Mesendoderm (in vitro differentiated cells): Measurements from ENCODE around the gene BCKDK.

ENCODE experiments used
- DNase-seq: peaks from one replicate; pipeline ENCODE4 v3.0.0; 2013
- H2AK5ac ChIP-seq: 2 replicates; pipeline ENCODE4 v1.6.1; 2013; ENCODE audit warnings: low read length, inconsistent platforms
- H2BK120ac ChIP-seq: 2 replicates; pipeline ENCODE4 v1.6.1; 2013; ENCODE audit warnings: low read depth, mild to moderate bottlenecking, low read length, moderate library complexity, mixed read lengths
- H2BK15ac ChIP-seq: replicated peaks from 2 replicates; pipeline ENCODE4 v1.6.1; 2013; ENCODE audit warnings: low read depth, mild to moderate bottlenecking, moderate library complexity
- H2BK5ac ChIP-seq: 2 replicates; pipeline ENCODE4 v1.6.1; 2013; ENCODE audit warnings: low read length, inconsistent platforms
- H3K18ac ChIP-seq: 2 replicates; pipeline ENCODE4 v1.6.1; 2013; ENCODE audit warnings: mild to moderate bottlenecking, low read length, mixed read lengths
- H3K23ac ChIP-seq: one replicate; pipeline ENCODE4 v1.6.1; 2013; ENCODE audit warnings: low read length
- H3K27ac ChIP-seq: 2 replicates; pipeline ENCODE4 v1.5.1; 2013; ENCODE audit warnings: low read depth, mild to moderate bottlenecking, inconsistent platforms, low read length, moderate library complexity
- H3K27me3 ChIP-seq: 2 replicates; pipeline ENCODE4 v1.6.1; 2013; ENCODE audit warnings: low read length, control low read depth, mild to moderate bottlenecking, inconsistent platforms; ENCODE audit not compliant: insufficient read depth, poor library complexity
- H3K36me3 ChIP-seq: 2 replicates; pipeline ENCODE4 v1.6.1; 2013; ENCODE audit warnings: low read length, inconsistent platforms; ENCODE audit not compliant: control insufficient read depth, insufficient read depth
- H3K4ac ChIP-seq: one replicate; pipeline ENCODE4 v1.6.1; 2013; ENCODE audit warnings: low read depth, mild to moderate bottlenecking, low read length, moderate library complexity
- H3K4me1 ChIP-seq: 2 replicates; pipeline ENCODE4 v1.6.1; 2013; ENCODE audit warnings: low read depth, low read length, inconsistent platforms; ENCODE audit not compliant: control insufficient read depth
- H3K4me2 ChIP-seq: 2 replicates; pipeline ENCODE4 v1.6.1; 2013; ENCODE audit warnings: low read length
- H3K4me3 ChIP-seq: 2 replicates; pipeline ENCODE4 v1.5.1; 2013; ENCODE audit warnings: mild to moderate bottlenecking, low read length
- H3K56ac ChIP-seq: one replicate; pipeline ENCODE4 v1.6.1; 2013; ENCODE audit warnings: low read length
- H3K79me1 ChIP-seq: 2 replicates; pipeline ENCODE4 v1.6.1; 2013; ENCODE audit warnings: low read length, inconsistent platforms
- H3K79me2 ChIP-seq: 2 replicates; pipeline ENCODE4 v1.6.1; 2013; ENCODE audit warnings: mild to moderate bottlenecking, low read length; ENCODE audit not compliant: control insufficient read depth, insufficient read depth
- H3K9ac ChIP-seq: 2 replicates; pipeline ENCODE4 v1.6.1; 2013; ENCODE audit warnings: low read length, inconsistent platforms
- H4K5ac ChIP-seq: one replicate; pipeline ENCODE4 v1.6.1; 2013; ENCODE audit warnings: low read length
- H4K8ac ChIP-seq: one replicate; pipeline ENCODE4 v1.6.1; 2013; ENCODE audit warnings: low read depth, mild to moderate bottlenecking, control low read depth, low read length, moderate library complexity
- WGBS: extraction: QIAGEN DNeasy Blood & Tissue Kit; methylation state at CpG from one replicate; pipeline ENCODE4 v1.1.7; 2013; ENCODE audit warnings: low lambda C conversion rate, missing lambda C conversion rate; ENCODE audit not compliant: insufficient coverage; ENCODE audit errors: extremely low coverage; 5-methylcytosine and 5-hydroxymethylcytosine counted together

Gene BCKDK

DNA sequence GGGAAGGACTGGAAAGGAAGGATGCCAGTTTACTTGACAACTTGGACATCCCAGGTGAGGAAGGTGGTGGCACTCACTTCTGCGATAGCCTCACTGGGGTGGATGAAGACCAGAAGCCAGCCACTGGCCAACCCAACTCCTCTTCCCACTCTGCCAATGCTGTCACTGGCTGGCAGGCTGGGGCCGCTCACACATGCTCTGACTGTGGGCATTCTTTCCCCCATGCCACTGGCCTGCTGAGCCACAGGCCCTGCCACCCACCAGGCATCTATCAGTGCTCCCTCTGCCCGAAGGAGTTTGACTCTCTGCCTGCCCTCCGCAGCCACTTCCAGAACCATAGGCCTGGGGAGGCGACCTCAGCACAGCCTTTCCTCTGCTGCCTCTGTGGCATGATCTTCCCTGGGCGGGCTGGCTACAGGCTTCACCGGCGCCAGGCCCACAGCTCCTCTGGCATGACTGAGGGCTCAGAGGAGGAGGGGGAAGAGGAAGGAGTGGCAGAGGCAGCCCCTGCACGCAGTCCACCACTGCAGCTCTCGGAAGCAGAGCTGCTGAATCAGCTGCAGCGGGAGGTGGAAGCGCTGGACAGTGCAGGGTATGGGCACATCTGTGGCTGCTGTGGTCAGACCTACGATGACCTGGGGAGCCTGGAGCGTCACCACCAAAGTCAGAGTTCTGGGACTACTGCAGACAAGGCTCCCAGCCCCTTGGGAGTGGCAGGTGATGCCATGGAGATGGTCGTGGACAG lies 29.4 kb upstream of the BCKDK start:
- Histone ChIP-seq H2BK5ac (no peak overlapping the region), H3K4ac (no peak overlapping the region), H2BK15ac (no peak overlapping the region), H3K4me2 (no peak overlapping the region), H3K27me3 (no peaks in the 10 kb centered on the region), H3K23ac (no peak overlapping the region), H3K9ac (no peak overlapping the region), H3K27ac (no peak overlapping the region), H3K79me2 (peaks cover 6% of the 10 kb centered on the region), H3K4me1 (no peaks in the 10 kb centered on the region), H2BK120ac (no peak overlapping the region), H3K4me3 (no peak overlapping the region), H3K79me1 (peaks cover 14% of the 10 kb centered on the region), H3K18ac (no peak overlapping the region), H3K36me3 (no peaks in the 10 kb centered on the region), H4K5ac (no peak overlapping the region), H3K56ac (no peak overlapping the region), H4K8ac (no peak overlapping the region), H2AK5ac (no peak overlapping the region)
- no CpG with 5 or more reads among the region's 15 CpGs for WGBS
- no peak for DNase-seq

DNA sequence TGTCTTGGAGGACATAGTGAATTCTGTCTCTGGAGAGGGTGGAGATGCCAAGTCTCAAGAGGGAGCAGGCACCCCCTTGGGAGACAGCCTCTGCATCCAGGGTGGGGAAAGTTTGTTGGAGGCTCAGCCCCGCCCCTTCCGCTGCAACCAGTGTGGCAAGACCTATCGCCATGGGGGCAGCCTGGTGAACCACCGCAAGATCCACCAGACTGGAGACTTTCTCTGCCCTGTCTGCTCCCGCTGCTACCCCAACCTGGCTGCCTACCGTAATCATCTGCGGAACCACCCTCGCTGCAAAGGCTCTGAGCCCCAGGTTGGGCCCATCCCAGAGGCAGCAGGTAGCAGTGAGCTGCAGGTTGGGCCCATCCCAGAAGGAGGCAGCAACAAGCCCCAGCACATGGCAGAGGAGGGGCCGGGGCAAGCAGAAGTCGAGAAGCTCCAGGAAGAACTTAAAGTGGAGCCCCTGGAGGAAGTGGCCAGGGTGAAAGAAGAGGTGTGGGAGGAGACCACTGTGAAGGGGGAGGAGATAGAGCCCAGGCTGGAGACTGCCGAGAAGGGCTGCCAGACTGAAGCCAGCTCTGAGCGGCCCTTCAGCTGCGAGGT lies 28.7 kb upstream of the BCKDK start:
- H3K9ac ChIP-seq, result no peak overlapping the region
- no peak overlapping the region for H3K56ac ChIP-seq
- no peak overlapping the region for H3K23ac ChIP-seq
- H3K18ac ChIP-seq, result no peak overlapping the region
- peaks cover 14% of the 10 kb centered on the region for H3K79me1 ChIP-seq
- H3K36me3 ChIP-seq, result no peaks in the 10 kb centered on the region
- no peaks in the 10 kb centered on the region for H3K4me1 ChIP-seq
- DNase-seq, result no peak
- no peak overlapping the region for H2AK5ac ChIP-seq
- H2BK120ac ChIP-seq, result no peak overlapping the region
- H3K79me2 ChIP-seq, result peaks cover 6% of the 10 kb centered on the region
- H4K5ac ChIP-seq, result no peak overlapping the region
- no peak overlapping the region for H4K8ac ChIP-seq
- H3K4ac ChIP-seq, result no peak overlapping the region
- no peak overlapping the region for H3K4me2 ChIP-seq
- no peak overlapping the region for H2BK15ac ChIP-seq
- no CpG with 5 or more reads among the region's 13 CpGs for whole genome bisulfite sequencing
- H3K27me3 ChIP-seq, result no peaks in the 10 kb centered on the region
- no peak overlapping the region for H3K27ac ChIP-seq
- no peak overlapping the region for H3K4me3 ChIP-seq
- no peak overlapping the region for H2BK5ac ChIP-seq

DNA sequence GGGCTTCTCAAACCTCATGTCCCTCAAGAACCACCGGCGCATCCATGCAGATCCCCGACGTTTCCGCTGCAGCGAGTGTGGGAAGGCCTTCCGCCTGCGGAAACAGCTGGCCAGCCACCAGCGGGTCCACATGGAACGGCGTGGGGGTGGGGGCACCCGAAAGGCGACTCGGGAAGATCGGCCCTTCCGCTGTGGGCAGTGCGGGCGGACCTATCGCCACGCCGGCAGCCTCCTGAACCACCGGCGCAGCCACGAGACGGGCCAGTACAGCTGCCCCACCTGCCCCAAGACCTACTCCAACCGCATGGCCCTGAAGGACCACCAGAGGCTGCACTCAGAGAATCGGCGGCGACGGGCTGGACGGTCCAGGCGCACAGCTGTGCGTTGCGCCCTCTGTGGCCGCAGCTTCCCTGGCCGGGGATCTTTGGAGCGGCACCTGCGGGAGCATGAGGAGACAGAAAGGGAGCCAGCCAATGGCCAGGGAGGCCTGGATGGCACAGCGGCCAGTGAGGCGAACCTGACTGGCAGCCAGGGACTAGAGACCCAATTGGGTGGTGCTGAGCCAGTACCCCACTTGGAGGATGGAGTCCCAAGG lies 28.1 kb upstream of the BCKDK start:
- Histone ChIP-seq H3K27ac (no peak overlapping the region), H2AK5ac (no peak overlapping the region), H2BK5ac (no peak overlapping the region), H4K8ac (no peak overlapping the region), H3K27me3 (no peaks in the 10 kb centered on the region), H3K79me1 (peaks cover 9% of the 10 kb centered on the region), H3K23ac (no peak overlapping the region), H3K4ac (no peak overlapping the region), H2BK15ac (no peak overlapping the region), H4K5ac (no peak overlapping the region), H3K36me3 (no peaks in the 10 kb centered on the region), H2BK120ac (no peak overlapping the region), H3K18ac (no peak overlapping the region), H3K4me3 (no peak overlapping the region), H3K4me1 (no peaks in the 10 kb centered on the region), H3K4me2 (no peak overlapping the region), H3K56ac (no peak overlapping the region), H3K79me2 (peaks cover 3% of the 10 kb centered on the region), H3K9ac (no peak overlapping the region)
- no CpG with 5 or more reads among the region's 40 CpGs for WGBS
- DNase-seq, result no peak

DNA sequence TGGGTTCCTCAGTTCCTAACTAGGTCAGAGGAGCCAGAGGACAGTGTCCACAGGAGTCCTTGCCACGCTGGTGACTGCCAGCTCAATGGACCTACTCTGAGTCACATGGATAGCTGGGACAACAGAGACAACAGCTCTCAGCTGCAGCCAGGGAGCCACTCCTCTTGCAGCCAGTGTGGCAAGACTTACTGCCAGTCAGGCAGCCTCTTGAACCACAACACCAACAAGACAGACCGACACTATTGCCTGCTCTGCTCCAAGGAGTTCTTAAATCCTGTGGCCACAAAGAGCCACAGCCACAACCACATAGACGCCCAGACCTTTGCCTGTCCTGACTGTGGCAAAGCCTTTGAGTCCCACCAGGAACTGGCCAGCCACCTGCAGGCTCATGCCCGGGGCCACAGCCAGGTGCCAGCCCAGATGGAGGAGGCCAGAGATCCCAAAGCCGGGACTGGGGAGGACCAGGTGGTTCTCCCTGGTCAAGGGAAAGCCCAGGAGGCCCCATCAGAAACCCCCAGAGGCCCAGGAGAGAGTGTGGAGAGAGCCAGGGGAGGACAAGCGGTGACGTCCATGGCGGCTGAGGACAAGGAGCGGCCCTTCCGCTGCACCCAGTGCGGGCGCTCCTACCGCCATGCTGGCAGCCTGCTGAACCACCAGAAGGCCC lies 27.3 kb upstream of the BCKDK start:
- Histone ChIP-seq H3K4me1 (no peaks in the 10 kb centered on the region), H2AK5ac (no peak overlapping the region), H2BK120ac (no peak overlapping the region), H2BK15ac (no peak overlapping the region), H3K18ac (no peak overlapping the region), H4K5ac (no peak overlapping the region), H3K27me3 (no peaks in the 10 kb centered on the region), H3K79me1 (peaks cover 9% of the 10 kb centered on the region), H3K4me3 (no peak overlapping the region), H3K4ac (no peak overlapping the region), H3K4me2 (no peak overlapping the region), H3K79me2 (peaks cover 3% of the 10 kb centered on the region), H3K36me3 (no peaks in the 10 kb centered on the region), H2BK5ac (no peak overlapping the region), H3K23ac (no peak overlapping the region), H3K56ac (no peak overlapping the region), H3K27ac (no peak overlapping the region), H4K8ac (no peak overlapping the region), H3K9ac (no peak overlapping the region)
- no peak for DNase-seq
- no CpG with 5 or more reads among the region's 13 CpGs for WGBS

DNA sequence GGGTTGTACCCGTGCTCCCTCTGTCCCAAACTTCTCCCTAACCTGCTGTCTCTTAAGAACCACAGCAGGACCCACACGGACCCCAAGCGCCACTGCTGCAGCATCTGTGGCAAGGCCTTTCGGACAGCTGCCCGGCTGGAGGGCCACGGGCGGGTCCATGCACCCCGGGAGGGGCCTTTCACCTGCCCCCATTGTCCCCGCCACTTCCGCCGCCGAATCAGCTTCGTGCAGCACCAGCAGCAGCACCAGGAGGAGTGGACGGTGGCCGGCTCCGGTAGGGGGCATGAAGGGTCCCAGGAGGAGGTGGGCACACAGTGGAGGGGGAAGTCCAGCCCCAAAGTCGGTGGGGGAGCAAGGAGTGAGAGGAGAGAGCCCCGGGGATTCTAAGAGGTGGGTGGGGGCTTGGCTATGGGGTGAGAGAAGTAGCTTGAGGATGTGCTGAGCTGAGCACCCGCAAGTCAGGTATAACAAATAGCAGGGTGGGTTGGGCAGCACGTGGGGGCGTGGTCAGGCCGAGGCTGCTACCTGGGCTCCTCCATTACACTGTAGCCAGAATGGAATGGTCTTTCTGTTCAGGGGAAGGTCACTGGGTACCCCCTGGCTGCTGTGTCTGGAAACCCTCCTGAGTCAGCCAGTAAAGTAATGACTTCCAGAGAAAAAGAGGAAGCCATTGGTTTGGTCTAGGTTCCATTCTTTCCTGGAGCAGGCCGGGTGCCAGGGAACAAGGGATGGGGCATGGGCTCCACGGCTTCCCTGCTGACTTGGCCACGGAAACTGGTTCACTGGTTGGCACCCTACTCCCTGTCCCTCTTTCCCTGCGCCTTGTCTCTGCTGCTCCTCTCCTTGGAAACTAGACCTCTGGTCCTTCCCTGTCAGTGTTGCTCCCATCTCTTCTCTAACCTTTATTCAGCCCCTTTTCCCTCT lies 26.5 kb upstream of the BCKDK start:
- Histone ChIP-seq H3K9ac (no peak overlapping the region), H3K79me1 (peaks cover 4% of the 10 kb centered on the region), H3K56ac (no peak overlapping the region), H4K5ac (no peak overlapping the region), H3K4me1 (no peaks in the 10 kb centered on the region), H3K36me3 (no peaks in the 10 kb centered on the region), H3K23ac (no peak overlapping the region), H3K4ac (no peak overlapping the region), H2BK5ac (no peak overlapping the region), H3K18ac (no peak overlapping the region), H3K4me3 (no peak overlapping the region), H3K4me2 (no peak overlapping the region), H2AK5ac (no peak overlapping the region), H4K8ac (no peak overlapping the region), H2BK120ac (no peak overlapping the region), H2BK15ac (no peak overlapping the region), H3K27ac (no peak overlapping the region), H3K79me2 (peaks cover 3% of the 10 kb centered on the region), H3K27me3 (no peaks in the 10 kb centered on the region)
- no CpG with 5 or more reads among the region's 26 CpGs for WGBS
- DNase-seq, result no peak
